Natural killer cell treated with Interleukin-12 subunit alpha and Interleukin-12 subunit beta and Interleukin-15 and Interleukin-18, amount 100 ng/mL, for 72 hours (primary cell): ENCODE measurements around the gene RSBN1L. TPM values are rescaled to one million over a fixed set of nuclear protein-coding genes. Genes with fewer than 3 reads are reported as not detected.

ENCODE experiments used
- ATAC-seq, 2 donors: fragments of 150-1000 bp; cut with Tn5 transposase in 1 of 2; sonication (Bioruptor Pico), chemical (Tn5 transposase) in 1 of 2; 2 replicates each; pipeline ENCODE4 v1.10.0; 2021
- DNase-seq: peaks from one replicate; pipeline ENCODE4 v3.0.0; 2022; ENCODE audit warnings: low spot score
- H3K27ac Mint-ChIP-seq, 2 donors: 1 replicate in 1 of 2; 2 replicates in 1 of 2; pipeline ENCODE4 v1.8.0; 2022; ENCODE audit warnings: mixed read lengths in 2 of 2, mild to moderate bottlenecking in 1 of 2, moderate library complexity in 1 of 2
- H3K27me3 Mint-ChIP-seq, 2 donors: 1 replicate in 1 of 2; 2 replicates in 1 of 2; pipeline ENCODE4 v1.8.0; 2022; ENCODE audit warnings: mixed read lengths in 2 of 2
- H3K36me3 Mint-ChIP-seq: one replicate; pipeline ENCODE4 v1.8.0; 2022; ENCODE audit warnings: mixed read lengths
- H3K4me1 Mint-ChIP-seq, 2 donors: 1 replicate in 1 of 2; 2 replicates in 1 of 2; pipeline ENCODE4 v1.8.0; 2022; ENCODE audit warnings: low read depth in 2 of 2, mixed read lengths in 2 of 2, mild to moderate bottlenecking in 1 of 2
- H3K4me3 Mint-ChIP-seq: one replicate; pipeline ENCODE4 v1.8.0; 2022; ENCODE audit warnings: mixed read lengths
- H3K9me3 Mint-ChIP-seq: 2 replicates; pipeline ENCODE4 v1.8.0; 2022; ENCODE audit warnings: mixed read lengths
- total RNA-seq, 2 donors: library from RNA; stranded (reverse); gene quantifications; one replicate each; pipeline ENCODE4 v1.2.3, GENCODE V29; 2022

Gene RSBN1L
- total RNA-seq, 2 donors from 2014 or later, result 19.0 to 21.2 TPM

DNA sequence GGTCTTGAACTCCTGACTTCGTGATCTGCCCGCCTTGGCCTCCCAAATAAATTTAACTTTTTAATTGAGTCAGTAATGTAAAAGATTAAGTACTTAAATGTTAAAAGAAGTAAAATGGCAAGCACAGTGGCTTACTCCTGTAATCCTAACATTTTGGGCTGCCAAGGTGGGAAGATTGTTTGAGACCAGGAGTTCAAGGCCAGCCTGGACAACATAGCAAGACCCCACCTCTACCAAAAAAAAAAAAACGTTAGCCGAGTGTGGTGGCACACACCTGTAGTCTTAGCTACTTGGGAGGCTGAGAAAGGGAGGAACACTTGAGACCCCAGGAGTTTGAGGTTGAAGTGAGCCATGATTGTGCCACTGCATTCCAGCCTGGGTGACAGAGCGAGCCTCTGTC lies 128.4 kb downstream of the RSBN1L start:
- peaks cover 37% of the 10 kb centered on the region for H3K36me3 Mint-ChIP-seq
- H3K27me3 Mint-ChIP-seq, result no peaks in the 10 kb centered on the region
- H3K4me1 Mint-ChIP-seq, result peaks cover 16 to 17% of the 10 kb centered on the region in 2 donors
- H3K27ac Mint-ChIP-seq, result no peak overlapping the region
- no peak overlapping the region for H3K4me3 Mint-ChIP-seq
- DNase-seq (no peak), ATAC-seq (no peak)
- H3K9me3 Mint-ChIP-seq, result peaks cover 12% of the 10 kb centered on the region

- ATAC-seq (no peak), DNase-seq (no peak)
- Mint-ChIP-seq H3K36me3 (peaks cover 32% of the 10 kb centered on the region), H3K4me1 (peaks cover 16 to 17% of the 10 kb centered on the region in 2 donors), H3K27ac (no peak overlapping the region), H3K4me3 (no peak overlapping the region), H3K9me3 (peaks cover 10% of the 10 kb centered on the region), H3K27me3 (no peaks in the 10 kb centered on the region)
Observed at GRCh38 chr7:77825131-77825530, 128.9 kb downstream of the RSBN1L start.

- Mint-ChIP-seq H3K27ac (no peak overlapping the region), H3K4me3 (no peak overlapping the region), H3K4me1 (peaks cover 16 to 17% of the 10 kb centered on the region in 2 donors), H3K36me3 (peaks cover 20% of the 10 kb centered on the region), H3K27me3 (no peaks in the 10 kb centered on the region), H3K9me3 (peaks cover 6% of the 10 kb centered on the region)
- DNase-seq, result no peak
- ATAC-seq, result no peak
Observed at GRCh38 chr7:77826300-77826699, 130.0 kb downstream of the RSBN1L start.

DNA sequence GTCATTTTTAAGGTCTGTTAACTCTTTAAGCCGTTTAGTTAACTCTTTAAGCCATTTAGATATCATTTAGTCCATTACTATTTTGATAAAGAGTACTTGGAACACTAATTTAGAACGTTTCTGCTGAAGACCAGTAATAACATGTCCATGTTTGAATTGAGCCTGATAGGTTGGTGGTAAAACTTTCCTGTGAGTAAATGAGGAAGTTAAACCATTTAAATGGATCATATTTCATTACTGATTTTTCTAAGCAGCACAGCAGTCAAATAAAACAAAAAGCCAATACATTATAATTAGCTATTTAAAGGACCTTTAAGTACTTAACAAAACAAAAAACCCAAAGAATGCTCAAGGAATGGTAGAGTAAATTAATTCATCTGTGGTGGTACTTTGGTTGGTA lies 131.7 kb downstream of the RSBN1L start:
- H3K4me1 Mint-ChIP-seq, result peaks cover 15 to 19% of the 10 kb centered on the region in 2 donors
- no peak for DNase-seq
- no peak for ATAC-seq
- H3K36me3 Mint-ChIP-seq, result peaks cover 13% of the 10 kb centered on the region
- no peaks in the 10 kb centered on the region for H3K27me3 Mint-ChIP-seq
- H3K9me3 Mint-ChIP-seq, result peaks cover 6% of the 10 kb centered on the region
- no peak overlapping the region for H3K4me3 Mint-ChIP-seq
- no peak overlapping the region for H3K27ac Mint-ChIP-seq

DNA sequence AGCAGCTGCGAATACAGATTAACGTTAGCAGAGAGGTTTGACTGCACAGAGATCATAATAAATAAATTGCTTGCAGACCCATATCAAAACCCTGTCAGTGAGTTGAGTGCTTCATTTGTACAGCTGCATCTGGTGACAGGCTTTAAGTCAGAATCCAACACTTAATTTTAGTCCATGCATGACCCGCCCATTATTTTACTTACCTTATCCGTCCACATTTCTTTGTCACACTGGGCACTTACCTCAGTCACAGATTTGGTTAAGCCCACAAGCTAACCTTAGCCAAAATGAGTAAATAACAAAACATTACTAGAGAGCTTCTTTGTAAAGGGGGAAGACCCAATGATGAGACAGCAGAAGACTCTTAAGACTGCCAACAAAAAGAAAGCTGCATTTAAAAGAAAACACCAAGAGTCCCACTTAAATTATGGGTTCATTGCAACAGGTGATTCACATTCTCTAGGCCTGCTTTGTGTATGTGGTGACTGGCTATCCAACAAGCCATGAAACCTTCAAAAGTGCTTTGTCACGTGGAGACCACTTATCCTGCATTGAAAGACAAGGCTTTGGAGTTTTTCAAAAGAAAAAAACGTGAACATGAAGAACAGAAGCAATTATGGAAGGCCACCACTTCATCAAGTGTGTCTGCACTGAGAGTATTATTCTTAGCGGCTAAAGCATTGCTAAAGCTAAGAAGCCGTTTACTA lies 134.5 kb downstream of the RSBN1L start:
- no peak overlapping the region for H3K4me3 Mint-ChIP-seq
- peaks cover 10 to 22% of the 10 kb centered on the region in 2 donors for H3K4me1 Mint-ChIP-seq
- peaks cover under 1% of the 10 kb centered on the region for H3K36me3 Mint-ChIP-seq
- ATAC-seq (no peak), DNase-seq (no peak)
- H3K27ac Mint-ChIP-seq, result no peak overlapping the region
- no peaks in the 10 kb centered on the region for H3K27me3 Mint-ChIP-seq
- peaks cover 1% of the 10 kb centered on the region for H3K9me3 Mint-ChIP-seq

GRCh38 chr7:77831481-77831880 lies 135.2 kb downstream of the RSBN1L start:
- Mint-ChIP-seq H3K9me3 (no peaks in the 10 kb centered on the region), H3K27me3 (no peaks in the 10 kb centered on the region), H3K36me3 (no peaks in the 10 kb centered on the region), H3K4me3 (no peak overlapping the region), H3K27ac (no peak overlapping the region), H3K4me1 (peaks cover 11 to 20% of the 10 kb centered on the region in 2 donors)
- DNase-seq, result no peak
- no peak for ATAC-seq

- ATAC-seq (no peak), DNase-seq (no peak)
- Mint-ChIP-seq H3K9me3 (no peaks in the 10 kb centered on the region), H3K27ac (no peak overlapping the region), H3K36me3 (no peaks in the 10 kb centered on the region), H3K4me1 (peaks cover 12 to 15% of the 10 kb centered on the region in 2 donors), H3K4me3 (no peak overlapping the region), H3K27me3 (no peaks in the 10 kb centered on the region)
Observed at GRCh38 chr7:77831953-77832352, 135.7 kb downstream of the RSBN1L start.

Other genes starting within 250 kb of the RSBN1L start
- 10 to 100 TPM; 33.8 to 84.3 TPM for gene PTPN12, start 159.2 kb upstream of the RSBN1L start, total RNA-seq
- 1 to 10 TPM; 6.7 to 8.8 TPM for gene TMEM60, start 102.0 kb downstream of the RSBN1L start, total RNA-seq
- 10 to 100 TPM; 21.8 to 33.7 TPM for gene PHTF2, start 102.3 kb downstream of the RSBN1L start, total RNA-seq